CD4-positive, alpha-beta T cell (primary cell): ENCODE data around the gene MAB21L4. TPM values are rescaled to one million over a fixed set of nuclear protein-coding genes. Genes with fewer than 3 reads are reported as not detected.

Experiments used
- ATAC-seq: fragments of 200-7000 bp; cut with Tn5 transposase; one replicate; pipeline ENCODE4 v1.10.0; 2022; ENCODE audit warnings: mild to moderate bottlenecking; ENCODE audit not compliant: poor library complexity
- CTCF ChIA-PET: fragments of 350-600 bp; sonication (Branson Sonifier 250); formaldehyde crosslinking; loops from one replicate; lab custom pipeline; 2021; ENCODE audit warnings: antibody characterized with exemption, inconsistent platforms; lab: Charles Lee
- POLR2A ChIA-PET: fragments of 350-600 bp; sonication (Branson Sonifier 250); formaldehyde crosslinking; loops from one replicate; lab custom pipeline; 2021; ENCODE audit warnings: antibody characterized with exemption, inconsistent platforms; lab: Charles Lee
- DNase-seq, 14 experiments: peaks; one replicate each; pipeline ENCODE4 v3.0.0-alpha.2; 2013 to 2020; ENCODE audit warnings: mixed read lengths in 2 of 14
- H3K27ac ChIP-seq, 2 donors: one replicate each; pipeline versions ENCODE4 v1.5.1 to v1.7.0; 2013; ENCODE audit warnings: low read length in 2 of 2, low read depth in 1 of 2, mild to moderate bottlenecking in 1 of 2
- H3K27me3 ChIP-seq, 2 experiments: 1 replicate in 1 of 2; 2 replicates in 1 of 2; pipeline versions ENCODE4 v1.6.1 to v1.7.0; 2013; ENCODE audit warnings: low read length in 2 of 2, control low read depth in 1 of 2, mild to moderate bottlenecking in 1 of 2, moderate library complexity in 1 of 2; ENCODE audit not compliant: insufficient read depth in 2 of 2, control insufficient read depth in 1 of 2
- H3K36me3 ChIP-seq: one replicate; pipeline ENCODE4 v1.6.1; 2013; ENCODE audit warnings: low read length, control low read depth; ENCODE audit not compliant: insufficient read depth
- H3K4me1 ChIP-seq: one replicate; pipeline ENCODE4 v1.6.1; 2013; ENCODE audit warnings: low read length, control low read depth; ENCODE audit not compliant: insufficient read depth
- H3K4me3 ChIP-seq: one replicate; pipeline ENCODE4 v1.5.1; 2013; ENCODE audit warnings: mild to moderate bottlenecking, low read length, moderate library complexity
- H3K9me3 ChIP-seq, 2 experiments: 1 replicate in 1 of 2; 2 replicates in 1 of 2; pipeline versions ENCODE4 v1.6.1 to v1.7.0; 2013; ENCODE audit warnings: low read length in 2 of 2, mild to moderate bottlenecking in 2 of 2, control low read depth in 1 of 2, moderate library complexity in 1 of 2; ENCODE audit not compliant: control insufficient read depth in 1 of 2, insufficient read depth in 1 of 2
- H3K27ac Mint-ChIP-seq: one replicate; pipeline ENCODE4 v1.8.0; 2020; ENCODE audit warnings: mixed read lengths
- H3K27me3 Mint-ChIP-seq: one replicate; pipeline ENCODE4 v1.8.0; 2021; ENCODE audit warnings: mixed read lengths
- H3K36me3 Mint-ChIP-seq: one replicate; pipeline ENCODE4 v1.8.0; 2021; ENCODE audit warnings: low read depth, mixed read lengths
- H3K4me1 Mint-ChIP-seq: one replicate; pipeline ENCODE4 v1.8.0; 2021; ENCODE audit warnings: low read depth, mixed read lengths
- H3K4me3 Mint-ChIP-seq: one replicate; pipeline ENCODE4 v1.8.0; 2020; ENCODE audit warnings: mild to moderate bottlenecking, mixed read lengths
- H3K9me3 Mint-ChIP-seq: one replicate; pipeline ENCODE4 v1.8.0; 2020; ENCODE audit warnings: mixed read lengths
- intact Hi-C, 2 experiments: fragments of 100-400 bp; cut with DNase I in 1 of 2; cut with micrococcal nuclease in 1 of 2; formaldehyde crosslinking; loops; one replicate each; pipeline versions ENCODE4 v1.15.1 to v1.9.0; 2023 to 2025; cut with DNase I, micrococcal nuclease
- total RNA-seq, 174 experiments: library from RNA in 2 of 174; stranded (reverse) in 2 of 174; gene quantifications; one replicate each; pipeline ENCODE4 v1.2.3 and lab custom pipeline; 2021 to 2026
- TF ChIP-seq, protein P1 (sequence below): fragments of 200-600 bp; IDR thresholded peaks from one replicate; pipeline ENCODE4 v1.8.0; 2022; ENCODE audit warnings: antibody characterized with exemption, mild to moderate bottlenecking

Gene MAB21L4
- total RNA-seq, 2 experiments from 2014 or later: not detected

DNA sequence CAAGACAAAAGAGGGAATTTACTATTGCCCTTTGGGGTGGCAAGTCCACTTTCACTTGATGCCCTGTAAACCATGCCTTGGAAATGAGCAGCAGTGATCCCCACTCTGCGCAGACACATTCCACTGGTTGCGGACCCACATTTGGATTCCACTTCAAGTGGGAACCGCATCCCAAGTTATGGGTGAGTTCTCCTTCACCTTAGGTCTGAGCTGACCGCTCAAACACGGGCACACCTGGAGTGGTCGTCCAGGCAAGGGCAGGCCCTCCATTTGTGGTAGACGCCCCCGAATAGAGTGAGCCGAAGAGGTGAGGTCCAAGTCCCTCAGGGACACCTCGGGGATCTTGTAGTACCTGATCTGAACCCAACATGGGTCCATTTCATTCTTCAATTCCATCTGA lies 37.1 kb downstream of the MAB21L4 start:
- intact Hi-C loops: no loop called here
- ChIA-PET POLR2A (no interaction called here), CTCF (no interaction called here)
- H3K4me1 Mint-ChIP-seq: no peaks in the 10 kb centered on the region
- Histone ChIP-seq H3K27me3 (no peaks in the 10 kb centered on the region), H3K27ac (no peak overlapping the region), H3K4me3 (no peak overlapping the region), H3K9me3 (peaks cover 0 to 24% of the 10 kb centered on the region in 2 experiments), H3K36me3 (no peaks in the 10 kb centered on the region), H3K4me1 (no peaks in the 10 kb centered on the region)
- no peaks in the 10 kb centered on the region for H3K9me3 Mint-ChIP-seq
- no peak for DNase-seq
- H3K4me3 Mint-ChIP-seq: no peak overlapping the region
- ATAC-seq: no peak
- TF ChIP-seq, protein P1, sequence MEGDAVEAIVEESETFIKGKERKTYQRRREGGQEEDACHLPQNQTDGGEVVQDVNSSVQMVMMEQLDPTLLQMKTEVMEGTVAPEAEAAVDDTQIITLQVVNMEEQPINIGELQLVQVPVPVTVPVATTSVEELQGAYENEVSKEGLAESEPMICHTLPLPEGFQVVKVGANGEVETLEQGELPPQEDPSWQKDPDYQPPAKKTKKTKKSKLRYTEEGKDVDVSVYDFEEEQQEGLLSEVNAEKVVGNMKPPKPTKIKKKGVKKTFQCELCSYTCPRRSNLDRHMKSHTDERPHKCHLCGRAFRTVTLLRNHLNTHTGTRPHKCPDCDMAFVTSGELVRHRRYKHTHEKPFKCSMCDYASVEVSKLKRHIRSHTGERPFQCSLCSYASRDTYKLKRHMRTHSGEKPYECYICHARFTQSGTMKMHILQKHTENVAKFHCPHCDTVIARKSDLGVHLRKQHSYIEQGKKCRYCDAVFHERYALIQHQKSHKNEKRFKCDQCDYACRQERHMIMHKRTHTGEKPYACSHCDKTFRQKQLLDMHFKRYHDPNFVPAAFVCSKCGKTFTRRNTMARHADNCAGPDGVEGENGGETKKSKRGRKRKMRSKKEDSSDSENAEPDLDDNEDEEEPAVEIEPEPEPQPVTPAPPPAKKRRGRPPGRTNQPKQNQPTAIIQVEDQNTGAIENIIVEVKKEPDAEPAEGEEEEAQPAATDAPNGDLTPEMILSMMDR: no peak
- H3K27me3 Mint-ChIP-seq: no peaks in the 10 kb centered on the region
- no peak overlapping the region for H3K27ac Mint-ChIP-seq
- no peaks in the 10 kb centered on the region for H3K36me3 Mint-ChIP-seq

DNA sequence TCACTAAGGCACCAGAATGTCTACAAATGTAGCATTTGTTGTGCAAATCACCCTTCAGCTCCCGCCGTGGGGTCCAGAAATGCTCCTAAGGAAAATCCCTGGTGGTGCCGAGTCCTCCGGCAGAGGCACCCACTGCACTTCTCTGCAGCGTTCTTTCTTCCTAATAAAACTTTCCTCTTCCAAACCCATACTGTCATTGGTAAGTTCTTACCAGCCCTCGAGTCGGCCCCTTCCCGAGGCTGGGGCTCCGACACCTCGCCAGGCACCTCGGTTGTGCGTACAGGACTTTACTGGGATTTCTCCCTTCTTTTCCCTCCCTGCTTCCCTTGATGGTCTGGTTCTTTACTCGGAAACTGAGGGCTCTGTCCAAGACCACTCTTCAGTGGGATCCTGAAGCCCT lies 37.6 kb downstream of the MAB21L4 start:
- DNase-seq (no peak), ATAC-seq (no peak)
- POLR2A ChIA-PET: no interaction called here
- intact Hi-C loops: no loop called here
- Histone ChIP-seq H3K27me3 (no peaks in the 10 kb centered on the region), H3K4me1 (no peaks in the 10 kb centered on the region), H3K27ac (no peak overlapping the region), H3K36me3 (no peaks in the 10 kb centered on the region), H3K4me3 (no peak overlapping the region), H3K9me3 (peaks cover 0 to 24% of the 10 kb centered on the region in 2 experiments)
- TF ChIP-seq, protein P1: no peak
- H3K27me3 Mint-ChIP-seq: no peaks in the 10 kb centered on the region
- no peaks in the 10 kb centered on the region for H3K4me1 Mint-ChIP-seq
- CTCF ChIA-PET: no interaction called here
- H3K36me3 Mint-ChIP-seq: no peaks in the 10 kb centered on the region
- no peak overlapping the region for H3K4me3 Mint-ChIP-seq
- H3K9me3 Mint-ChIP-seq: no peaks in the 10 kb centered on the region
- no peak overlapping the region for H3K27ac Mint-ChIP-seq

- ATAC-seq: no peak
- Mint-ChIP-seq H3K27ac (no peak overlapping the region), H3K9me3 (no peaks in the 10 kb centered on the region), H3K36me3 (no peaks in the 10 kb centered on the region), H3K4me1 (no peaks in the 10 kb centered on the region), H3K27me3 (no peaks in the 10 kb centered on the region), H3K4me3 (no peak overlapping the region)
- H3K4me1 ChIP-seq: no peaks in the 10 kb centered on the region
- no peaks in the 10 kb centered on the region for H3K27me3 ChIP-seq
- DNase-seq: no peak
- POLR2A ChIA-PET: no interaction called here
- H3K36me3 ChIP-seq: no peaks in the 10 kb centered on the region
- H3K27ac ChIP-seq: no peak overlapping the region
- no peak overlapping the region for H3K4me3 ChIP-seq
- TF ChIP-seq, protein P1: no peak
- intact Hi-C loops: no loop called here
- CTCF ChIA-PET: no interaction called here
- peaks cover 0 to 24% of the 10 kb centered on the region in 2 experiments for H3K9me3 ChIP-seq
These were observed 38.6 kb downstream of the MAB21L4 start for GRCh38 chr2:240857039-240858008.
